Gastrocnemius medialis (tissue), 4 donors: ENCODE results near the gene CD1B.

Source experiments
- POLR2A ChIP-seq, 2 donors: fragments of 450-650 bp; IDR thresholded peaks; one replicate each; pipeline ENCODE4 v1.6.1; 2017; ENCODE audit warnings: antibody characterized with exemption in 2 of 2, mild to moderate bottlenecking in 2 of 2, moderate library complexity in 2 of 2
- TF ChIP-seq, protein P1 (sequence below), 5 experiments: fragments of 450-650 bp in 3 of 5; fragments of 200-600 bp in 2 of 5; sonication (generic) in 2 of 5; IDR thresholded peaks in 4 of 5; conservative IDR thresholded peaks in 1 of 5; 1 replicate in 4 of 5; 2 replicates in 1 of 5; pipeline ENCODE4 v1.5.1; 2016 to 2019; ENCODE audit warnings: antibody characterized with exemption in 5 of 5, mild to moderate bottlenecking in 3 of 5, moderate library complexity in 3 of 5

DNA sequence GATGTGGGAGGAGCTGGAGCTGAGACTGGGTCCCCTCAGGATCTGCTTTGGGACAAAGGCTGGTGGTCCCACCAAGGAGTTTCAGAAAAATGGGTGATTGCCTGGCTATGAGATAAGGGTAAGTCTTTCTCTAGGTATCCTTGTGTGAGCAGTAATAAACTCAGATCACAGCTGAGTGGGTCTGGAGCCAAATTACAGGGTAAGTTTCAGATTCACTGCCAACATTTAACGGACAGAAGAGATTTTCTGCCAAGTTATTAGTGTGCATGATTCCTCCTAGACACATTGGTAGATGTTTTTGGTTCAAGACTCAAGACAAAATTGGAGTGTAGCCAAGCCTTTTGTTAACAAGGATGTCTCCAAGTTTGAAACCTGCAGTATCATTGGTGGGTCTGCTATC, 7.5 kb downstream of the CD1B start:
- TF ChIP-seq, protein P1, sequence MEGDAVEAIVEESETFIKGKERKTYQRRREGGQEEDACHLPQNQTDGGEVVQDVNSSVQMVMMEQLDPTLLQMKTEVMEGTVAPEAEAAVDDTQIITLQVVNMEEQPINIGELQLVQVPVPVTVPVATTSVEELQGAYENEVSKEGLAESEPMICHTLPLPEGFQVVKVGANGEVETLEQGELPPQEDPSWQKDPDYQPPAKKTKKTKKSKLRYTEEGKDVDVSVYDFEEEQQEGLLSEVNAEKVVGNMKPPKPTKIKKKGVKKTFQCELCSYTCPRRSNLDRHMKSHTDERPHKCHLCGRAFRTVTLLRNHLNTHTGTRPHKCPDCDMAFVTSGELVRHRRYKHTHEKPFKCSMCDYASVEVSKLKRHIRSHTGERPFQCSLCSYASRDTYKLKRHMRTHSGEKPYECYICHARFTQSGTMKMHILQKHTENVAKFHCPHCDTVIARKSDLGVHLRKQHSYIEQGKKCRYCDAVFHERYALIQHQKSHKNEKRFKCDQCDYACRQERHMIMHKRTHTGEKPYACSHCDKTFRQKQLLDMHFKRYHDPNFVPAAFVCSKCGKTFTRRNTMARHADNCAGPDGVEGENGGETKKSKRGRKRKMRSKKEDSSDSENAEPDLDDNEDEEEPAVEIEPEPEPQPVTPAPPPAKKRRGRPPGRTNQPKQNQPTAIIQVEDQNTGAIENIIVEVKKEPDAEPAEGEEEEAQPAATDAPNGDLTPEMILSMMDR (IDR thresholded peaks at IDR 0.05 in 4 of 5, conservative IDR thresholded peaks at IDR 0.05 in 1 of 5) = no peak
- no peak for TF ChIP-seq POLR2A (IDR thresholded peaks at IDR 0.05)
